Naive thymus-derived CD8-positive, alpha-beta T cell (primary cell): ENCODE measurements around the gene DDX31. TPM values are rescaled to one million over a fixed set of nuclear protein-coding genes. Genes with fewer than 3 reads are reported as not detected.
A peak's percentile ranks its signal among the peaks of the same experiment; 100 is the strongest.

Experiments
- ATAC-seq, 2 donors: fragments of 150-1000 bp; cut with Tn5 transposase in 1 of 2; sonication (Bioruptor Pico), chemical (Tn5 transposase) in 1 of 2; 1 replicate in 1 of 2; 2 replicates in 1 of 2; pipeline ENCODE4 v1.10.0; 2021; ENCODE audit warnings: mild to moderate bottlenecking in 2 of 2, moderate library complexity in 2 of 2
- POLR2A ChIA-PET: fragments of 350-600 bp; sonication (Branson Sonifier 250); formaldehyde crosslinking; loops from one replicate; lab custom pipeline; 2021; ENCODE audit warnings: antibody characterized with exemption; lab: Charles Lee
- DNase-seq, 10 donors: peaks; one replicate each; pipeline versions ENCODE4 v3.0.0 to v3.0.0-alpha.2; 2020 to 2022
- H3K27ac Mint-ChIP-seq, 10 donors: one replicate each; pipeline ENCODE4 v1.8.0; 2020 to 2022; ENCODE audit warnings: mild to moderate bottlenecking in 10 of 10, mixed read lengths in 10 of 10, moderate library complexity in 4 of 10, inconsistent platforms in 1 of 10
- H3K27me3 Mint-ChIP-seq, 5 donors: one replicate each; pipeline ENCODE4 v1.8.0; 2021 to 2022; ENCODE audit warnings: mixed read lengths in 5 of 5
- H3K36me3 Mint-ChIP-seq, 3 donors: one replicate each; pipeline ENCODE4 v1.8.0; 2020 to 2022; ENCODE audit warnings: mixed read lengths in 3 of 3, mild to moderate bottlenecking in 2 of 3, inconsistent platforms in 1 of 3
- H3K4me1 Mint-ChIP-seq, 4 donors: one replicate each; pipeline ENCODE4 v1.8.0; 2021 to 2022; ENCODE audit warnings: mixed read lengths in 4 of 4
- H3K4me3 Mint-ChIP-seq, 10 donors: one replicate each; pipeline ENCODE4 v1.8.0; 2020 to 2022; ENCODE audit warnings: mild to moderate bottlenecking in 10 of 10, mixed read lengths in 10 of 10, moderate library complexity in 6 of 10, inconsistent platforms in 1 of 10
- H3K9me3 Mint-ChIP-seq, 9 donors: one replicate each; pipeline ENCODE4 v1.8.0; 2020 to 2022; ENCODE audit warnings: mixed read lengths in 9 of 9, mild to moderate bottlenecking in 3 of 9, inconsistent platforms in 1 of 9, moderate library complexity in 1 of 9
- polyA plus RNA-seq, 3 donors: library from polyadenylated mRNA; unstranded; fragments of 300-500 nt; fragmentation: Illumina TruSeq; gene quantifications; one replicate each; pipeline ENCODE4 v1.2.3, GENCODE V29; 2021
- total RNA-seq, 8 experiments: library from RNA in 2 of 8; stranded (reverse) in 2 of 8; gene quantifications; one replicate each; pipeline ENCODE4 v1.2.3 and lab custom pipeline; 2021 to 2026

DDX31 gene
- total and polyA plus RNA-seq, 5 experiments from 2014 or later = 6.2 to 25.2 (median 9.7) TPM

DNA sequence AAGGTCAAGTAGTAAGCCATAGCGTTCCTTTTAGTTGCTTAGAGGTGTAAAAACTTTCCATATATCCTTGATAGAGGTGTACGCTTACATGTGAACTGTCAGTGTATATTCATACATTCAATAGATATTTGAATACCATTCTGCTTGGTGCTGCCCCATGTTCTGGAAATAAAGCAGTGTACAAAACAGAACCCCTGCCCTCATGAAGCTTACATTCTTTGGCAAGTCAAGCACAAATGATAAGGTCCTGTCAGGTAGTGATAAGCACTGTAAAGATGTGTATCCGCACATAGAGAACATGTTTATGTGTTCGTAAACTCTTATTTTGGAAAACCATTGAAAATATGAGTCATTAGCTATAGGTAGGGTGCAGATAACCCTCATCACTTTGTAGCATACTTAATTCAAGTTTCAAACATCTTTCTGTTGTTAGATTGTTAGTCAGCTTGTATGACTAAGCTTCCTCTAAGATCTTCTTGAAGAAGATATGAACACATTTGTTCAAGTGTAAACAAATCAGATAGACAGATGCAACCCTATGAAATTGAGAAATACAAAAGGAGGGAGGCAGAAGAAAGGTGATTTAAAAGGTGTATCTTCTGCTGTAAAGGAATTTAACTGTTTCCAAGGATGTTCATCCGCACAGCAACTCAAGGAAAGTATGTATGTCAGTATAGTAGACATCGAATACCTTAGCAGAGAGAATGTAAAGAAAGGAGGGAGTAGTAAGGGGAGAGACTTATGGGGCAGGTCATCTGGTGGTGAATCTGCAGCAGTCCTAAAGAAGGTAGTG is 2.0 kb upstream of the DDX31 start:
- Mint-ChIP-seq H3K4me3 (peak overlapping the region; percentile 86 to 95 (median 90)), H3K4me1 (peaks cover 28 to 74% (median 60%) of the 10 kb centered on the region in 4 donors), H3K27ac (peak overlapping the region; percentile 53 to 97 (median 91)), H3K9me3 (no peaks in the 10 kb centered on the region), H3K36me3 (peaks cover 0 to 3% (median 0%) of the 10 kb centered on the region in 3 donors), H3K27me3 (no peaks in the 10 kb centered on the region)
- no peak for DNase-seq
- POLR2A ChIA-PET = interaction anchor here (0.6 to 3.1 kb wide), 5 partner anchors 16 to 273 kb away, joined by 3 to 17 read pairs (median 4); partner anchors contain the start of genes AK8 and SPACA9
- ATAC-seq = no peak

DNA sequence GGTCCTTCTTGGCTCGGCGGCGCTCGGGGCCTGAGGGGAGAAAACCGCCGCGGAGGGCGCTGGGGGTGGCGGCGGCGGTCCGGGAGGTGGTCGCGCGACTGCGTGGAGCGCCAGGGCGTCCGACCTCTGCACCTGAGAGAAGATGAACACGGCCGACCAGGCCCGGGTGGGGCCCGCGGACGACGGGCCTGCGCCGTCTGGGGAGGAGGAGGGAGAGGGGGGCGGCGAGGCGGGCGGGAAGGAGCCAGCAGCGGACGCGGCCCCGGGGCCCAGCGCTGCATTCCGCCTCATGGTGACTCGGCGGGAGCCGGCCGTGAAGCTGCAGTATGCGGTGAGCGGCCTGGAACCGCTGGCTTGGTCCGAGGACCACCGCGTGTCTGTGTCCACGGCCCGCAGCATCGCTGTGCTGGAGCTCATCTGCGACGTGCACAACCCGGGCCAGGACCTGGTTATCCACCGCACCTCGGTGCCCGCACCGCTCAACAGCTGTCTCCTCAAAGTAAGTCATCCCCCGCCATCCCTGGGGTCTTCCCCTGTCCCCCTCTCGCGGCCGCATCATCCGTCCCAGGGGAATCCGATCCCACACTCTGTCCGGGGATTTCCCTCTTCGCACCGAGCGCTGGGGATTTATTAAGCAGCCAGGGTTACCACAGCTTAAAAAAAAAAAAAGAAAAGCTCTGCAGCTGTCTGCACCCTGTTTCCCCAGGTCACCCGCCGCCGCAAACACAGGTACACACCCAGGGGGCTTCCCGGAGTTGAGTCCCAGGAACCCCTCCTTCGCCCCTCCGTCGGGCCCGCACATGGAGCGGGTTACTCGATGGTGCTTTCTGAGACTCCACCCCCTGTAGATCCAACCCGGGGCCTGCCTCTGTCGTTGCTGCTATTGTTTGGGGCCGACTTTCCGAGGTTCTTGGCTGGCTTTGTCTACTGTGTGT is 941 bp upstream of the DDX31 start, which contains the start of gene GTF3C4:
TSS of gene GTF3C4 (plus strand) at position 8 of the 935 bp plus-strand sequence. CDS start at position 143, 135 bp downstream.
- DNase-seq = peak; percentile 35 to 77 (median 52)
- ATAC-seq = peak; percentile 50 to 59
- Mint-ChIP-seq H3K4me1 (peaks cover 28 to 70% (median 60%) of the 10 kb centered on the region in 4 donors), H3K9me3 (no peaks in the 10 kb centered on the region), H3K36me3 (peaks cover 0 to 5% (median 0%) of the 10 kb centered on the region in 3 donors), H3K4me3 (peak within 1 kb of the TSS; percentile 86 to 95 (median 90)), H3K27ac (peak within 1 kb of the TSS; percentile 80 to 97 (median 96)), H3K27me3 (no peaks in the 10 kb centered on the region)
- POLR2A ChIA-PET = interaction anchor here (0.5 to 3.1 kb wide), 12 partner anchors 9 to 591 kb away, joined by 3 to 17 read pairs (median 4); partner anchors contain the start of genes AK8, MED27, SETX and SPACA9

DNA sequence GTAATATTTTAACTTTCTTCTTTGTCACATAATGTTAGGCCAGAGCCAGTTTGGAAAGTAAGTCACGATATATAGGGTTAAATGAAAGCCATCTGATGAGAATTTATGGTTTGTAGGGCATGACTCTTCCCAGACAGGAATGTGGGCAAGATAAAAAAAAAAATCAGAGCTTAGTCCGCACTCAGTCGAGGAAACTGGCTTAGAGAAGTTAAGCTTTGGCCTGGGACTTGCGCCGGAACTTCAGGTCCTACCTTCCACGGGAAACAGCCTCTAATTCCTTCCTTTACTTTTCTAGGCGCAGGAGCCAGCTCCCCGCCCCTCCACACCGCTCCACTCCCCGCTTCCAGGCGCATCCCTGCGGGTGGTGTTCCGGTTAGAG is 475 bp downstream of the DDX31 start:
- no peak for ATAC-seq
- peak overlapping the region; percentile 83 to 95 (median 90) for H3K4me3 Mint-ChIP-seq
- H3K4me1 Mint-ChIP-seq = peaks cover 27 to 65% (median 54%) of the 10 kb centered on the region in 4 donors
- no peaks in the 10 kb centered on the region for H3K9me3 Mint-ChIP-seq
- H3K27ac Mint-ChIP-seq = peak overlapping the region; percentile 80 to 97 (median 96)
- H3K36me3 Mint-ChIP-seq = peaks cover 0 to 7% (median 0%) of the 10 kb centered on the region in 3 donors
- POLR2A ChIA-PET = interaction anchor here (1.0 to 3.1 kb wide), 7 partner anchors 9 to 315 kb away, joined by 3 to 17 read pairs (median 7); partner anchors contain the start of genes AK8, SETX and SPACA9
- no peak for DNase-seq
- H3K27me3 Mint-ChIP-seq = no peaks in the 10 kb centered on the region

DNA sequence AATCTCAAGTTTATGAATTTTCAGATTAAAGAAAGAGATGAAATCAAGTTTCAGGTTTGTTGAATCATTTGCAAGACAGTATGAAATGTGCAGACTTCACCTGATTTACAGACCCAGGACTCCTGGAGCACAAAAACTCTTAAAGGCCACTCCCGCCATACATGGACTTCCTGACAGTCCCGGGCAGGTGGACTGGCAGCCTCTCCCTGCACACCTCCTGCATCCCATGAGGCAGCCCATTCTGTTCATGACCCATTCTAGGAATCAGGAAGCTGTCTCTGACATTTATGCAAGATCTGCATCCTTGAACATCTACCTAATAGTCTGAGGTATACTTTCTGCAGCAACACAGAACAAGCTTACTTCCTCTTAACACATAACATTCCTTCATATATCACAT is 5.9 kb downstream of the DDX31 start:
- Mint-ChIP-seq H3K4me1 (peaks cover 10 to 23% (median 15%) of the 10 kb centered on the region in 4 donors), H3K27me3 (no peaks in the 10 kb centered on the region), H3K9me3 (no peaks in the 10 kb centered on the region), H3K27ac (no peak overlapping the region), H3K4me3 (no peak overlapping the region), H3K36me3 (peaks cover 0 to 29% (median 0%) of the 10 kb centered on the region in 3 donors)
- no peak for ATAC-seq
- no peak for DNase-seq
- POLR2A ChIA-PET = no interaction called here

DNA sequence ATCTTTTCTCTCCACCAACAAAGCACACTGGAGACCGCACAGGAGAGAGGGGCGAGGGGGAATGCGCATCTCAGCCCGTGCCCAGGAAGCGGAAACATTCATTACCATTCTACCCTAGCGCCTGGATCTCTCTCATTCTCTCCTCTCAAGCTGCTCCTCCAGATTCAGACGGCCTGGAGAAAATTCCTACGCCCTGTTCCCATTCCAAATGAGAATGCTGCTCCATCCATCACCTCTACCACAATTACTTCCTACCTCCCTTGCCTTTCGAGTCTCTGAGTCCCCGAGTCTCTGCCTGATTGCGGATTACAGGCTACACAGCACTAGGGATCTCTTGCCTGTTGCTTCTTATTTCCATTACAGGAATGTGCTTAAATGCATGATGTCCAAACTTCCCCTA is 6.7 kb downstream of the DDX31 start:
- no peak overlapping the region for H3K27ac Mint-ChIP-seq

DNA sequence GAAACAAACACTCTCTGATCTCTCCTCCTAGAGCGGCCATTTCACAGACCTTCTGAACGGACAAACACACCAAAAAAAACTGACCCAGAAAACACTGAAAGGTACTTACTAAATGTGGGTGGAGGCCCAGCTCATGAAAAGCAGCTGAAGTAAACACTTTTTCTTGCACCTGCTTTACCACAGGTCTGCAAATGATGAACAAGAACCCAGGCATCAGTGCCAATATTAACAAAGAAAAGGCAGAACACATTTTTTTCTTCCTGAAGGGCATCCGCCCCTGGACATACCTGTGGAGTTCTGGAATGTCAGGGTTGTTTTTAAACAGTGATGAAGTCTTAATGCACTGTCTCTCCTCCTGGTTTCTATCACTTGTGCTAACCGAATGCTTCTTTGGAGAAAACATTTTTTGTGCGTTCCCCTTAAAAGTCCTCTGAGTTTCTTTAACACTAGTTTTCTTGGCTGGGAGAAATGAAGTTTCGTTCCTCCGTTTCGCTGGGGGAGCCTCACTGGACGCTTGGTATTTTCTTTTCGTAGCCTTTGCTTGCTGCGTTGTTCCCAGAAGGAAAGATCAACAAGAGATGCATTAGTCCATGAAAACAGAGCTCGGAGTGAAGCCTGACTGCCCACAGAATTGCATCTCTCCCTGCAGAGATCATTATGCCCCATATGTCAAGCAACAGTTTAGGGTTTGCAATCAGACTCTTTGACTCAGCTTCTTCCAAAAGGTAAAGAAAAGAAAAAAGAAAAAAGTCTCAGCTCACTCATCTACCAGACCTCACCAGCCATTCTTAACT is 7.4 kb downstream of the DDX31 start:
- POLR2A ChIA-PET = no interaction called here
- peaks cover 2 to 9% (median 4%) of the 10 kb centered on the region in 4 donors for H3K4me1 Mint-ChIP-seq
- H3K4me3 Mint-ChIP-seq = no peak overlapping the region
- no peak for ATAC-seq
- peaks cover 0 to 44% (median 0%) of the 10 kb centered on the region in 3 donors for H3K36me3 Mint-ChIP-seq
- no peaks in the 10 kb centered on the region for H3K9me3 Mint-ChIP-seq
- peak overlapping the region in 2 of 10 donors; percentile 22 to 37 for H3K27ac Mint-ChIP-seq
- no peaks in the 10 kb centered on the region for H3K27me3 Mint-ChIP-seq
- DNase-seq = no peak

More for the DNA sequence above, 6.7 kb downstream of the DDX31 start:
- Mint-ChIP-seq H3K4me3 (no peak overlapping the region), H3K4me1 (peaks cover 9 to 17% (median 10%) of the 10 kb centered on the region in 4 donors), H3K27me3 (no peaks in the 10 kb centered on the region), H3K9me3 (no peaks in the 10 kb centered on the region), H3K36me3 (peaks cover 0 to 36% (median 0%) of the 10 kb centered on the region in 3 donors)
- DNase-seq = no peak
- ATAC-seq = no peak
- POLR2A ChIA-PET = no interaction called here

DNA sequence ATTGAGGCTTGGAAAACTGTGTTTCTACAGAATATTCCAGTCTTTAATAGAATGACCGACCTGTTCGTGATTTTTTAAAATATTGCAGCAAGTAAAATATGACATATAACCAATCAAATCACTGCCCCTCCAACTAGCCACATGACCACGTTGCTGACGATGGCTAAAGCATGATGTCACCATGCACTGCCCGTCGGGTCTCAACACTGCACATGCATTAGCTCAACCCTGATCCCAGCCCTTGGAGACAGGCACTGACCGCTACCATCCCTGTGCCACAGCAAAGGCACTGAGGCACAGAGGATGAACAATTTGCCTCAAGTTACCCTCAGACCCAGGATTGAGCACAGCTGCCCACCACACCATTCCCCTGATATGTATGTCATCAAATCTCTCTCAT is 13.5 kb downstream of the DDX31 start:
- H3K27ac Mint-ChIP-seq = peak overlapping the region in 1 of 10 donors; percentile 22
- peaks cover 4 to 7% (median 5%) of the 10 kb centered on the region in 4 donors for H3K4me1 Mint-ChIP-seq
- H3K9me3 Mint-ChIP-seq = no peaks in the 10 kb centered on the region
- H3K27me3 Mint-ChIP-seq = no peaks in the 10 kb centered on the region
- DNase-seq (no peak), ATAC-seq (no peak)
- no peak overlapping the region for H3K4me3 Mint-ChIP-seq
- POLR2A ChIA-PET = no interaction called here
- peaks cover 0 to 88% (median 12%) of the 10 kb centered on the region in 3 donors for H3K36me3 Mint-ChIP-seq

DNA sequence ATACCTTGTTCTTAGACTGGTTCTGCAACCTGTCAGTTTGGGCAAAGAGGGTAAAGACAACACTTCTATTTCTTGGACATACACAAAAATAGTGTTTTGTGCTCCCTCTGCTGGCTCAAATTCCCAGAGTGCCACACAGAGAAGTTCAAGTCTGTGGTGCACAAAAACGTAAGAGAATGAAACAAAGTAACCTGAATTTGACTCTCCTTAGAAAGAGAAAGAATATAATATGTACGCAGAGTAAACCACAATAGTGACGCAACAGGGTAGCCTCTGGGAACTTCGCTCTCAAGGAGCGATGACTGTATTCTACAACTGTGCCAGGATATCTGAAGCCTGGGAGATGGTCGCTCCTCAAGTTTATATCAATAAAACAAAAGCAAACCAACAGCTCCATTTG is 18.5 kb downstream of the DDX31 start:
- Mint-ChIP-seq H3K27me3 (no peaks in the 10 kb centered on the region), H3K4me1 (peaks cover 3 to 7% (median 4%) of the 10 kb centered on the region in 4 donors), H3K4me3 (no peak overlapping the region), H3K36me3 (peaks cover 0 to 91% (median 47%) of the 10 kb centered on the region in 3 donors), H3K27ac (no peak overlapping the region), H3K9me3 (no peaks in the 10 kb centered on the region)
- DNase-seq = no peak
- ATAC-seq = no peak
- POLR2A ChIA-PET = no interaction called here

DNA sequence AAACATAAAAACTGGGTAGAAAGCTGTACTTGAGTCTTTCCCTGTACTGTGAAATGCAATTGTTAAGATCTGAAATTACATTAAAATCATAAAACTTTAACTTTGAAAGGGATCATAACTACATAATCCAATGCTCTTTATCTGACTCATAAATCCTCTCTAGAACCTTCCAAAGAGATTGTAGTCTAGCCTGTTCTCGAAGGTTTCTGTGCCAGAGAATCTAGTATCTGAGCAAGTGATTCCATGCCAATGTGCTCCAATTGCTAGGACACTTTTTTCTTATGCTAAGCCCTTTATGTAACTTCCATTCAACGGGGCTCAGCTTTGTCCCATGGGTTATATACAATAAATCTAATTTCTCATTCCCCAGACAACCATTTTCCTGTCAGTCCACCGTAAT is 21.1 kb downstream of the DDX31 start:
- Mint-ChIP-seq H3K4me3 (no peak overlapping the region), H3K27me3 (no peaks in the 10 kb centered on the region)

DNA sequence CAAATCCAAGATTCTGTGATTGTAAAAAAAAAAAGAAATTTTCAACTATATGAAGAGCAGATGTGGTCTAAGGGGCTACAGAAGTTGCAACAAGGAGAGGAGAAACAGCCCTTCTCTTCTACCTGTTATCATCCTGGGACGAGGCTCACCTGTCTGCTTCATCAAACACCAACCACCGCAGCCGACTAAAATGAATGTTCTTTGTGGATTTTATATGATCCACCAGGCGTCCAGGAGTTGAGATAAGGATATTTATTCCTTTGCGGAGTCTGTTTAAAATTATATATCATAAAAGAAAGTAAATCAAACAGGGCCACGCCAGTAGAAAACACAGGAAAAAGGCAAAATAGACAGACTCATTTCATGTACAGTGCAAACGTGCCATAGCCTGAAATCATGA is 21.5 kb downstream of the DDX31 start:
- ATAC-seq (no peak), DNase-seq (no peak)
- Mint-ChIP-seq H3K36me3 (peaks cover 0 to 94% (median 60%) of the 10 kb centered on the region in 3 donors), H3K4me1 (no peaks in the 10 kb centered on the region), H3K4me3 (no peak overlapping the region), H3K27ac (no peak overlapping the region), H3K9me3 (no peaks in the 10 kb centered on the region), H3K27me3 (no peaks in the 10 kb centered on the region)
- POLR2A ChIA-PET = no interaction called here

More for the DNA sequence above, 21.1 kb downstream of the DDX31 start:
- Mint-ChIP-seq H3K36me3 (peaks cover 0 to 91% (median 60%) of the 10 kb centered on the region in 3 donors), H3K4me1 (no peaks in the 10 kb centered on the region), H3K27ac (no peak overlapping the region), H3K9me3 (no peaks in the 10 kb centered on the region)
- no peak for DNase-seq
- no peak for ATAC-seq
- POLR2A ChIA-PET = no interaction called here

DNA sequence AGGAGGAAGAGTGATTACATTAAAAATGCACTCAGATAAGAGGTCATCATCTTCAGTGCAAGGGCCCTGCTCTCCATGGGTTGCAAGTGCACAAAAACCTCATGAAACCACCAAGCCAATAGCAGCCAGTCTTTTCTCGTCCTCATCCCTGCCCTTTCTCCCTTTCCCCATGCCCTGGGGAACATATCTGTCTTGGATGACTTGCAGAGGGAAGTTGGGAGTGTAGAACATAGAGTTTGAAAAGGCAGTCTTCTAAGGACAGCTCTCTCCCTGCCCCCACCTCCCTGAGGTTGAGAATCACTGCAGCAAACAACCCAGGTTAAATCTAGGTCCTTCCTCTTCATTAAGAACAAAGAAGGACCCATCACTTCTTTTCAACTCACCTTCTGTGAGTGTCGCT is 22.0 kb downstream of the DDX31 start:
- no peaks in the 10 kb centered on the region for H3K4me1 Mint-ChIP-seq
- H3K27me3 Mint-ChIP-seq = no peaks in the 10 kb centered on the region
- H3K36me3 Mint-ChIP-seq = peaks cover 0 to 98% (median 58%) of the 10 kb centered on the region in 3 donors
- POLR2A ChIA-PET = no interaction called here
- H3K4me3 Mint-ChIP-seq = no peak overlapping the region
- no peak for DNase-seq
- ATAC-seq = no peak
- no peaks in the 10 kb centered on the region for H3K9me3 Mint-ChIP-seq
- H3K27ac Mint-ChIP-seq = no peak overlapping the region

DNA sequence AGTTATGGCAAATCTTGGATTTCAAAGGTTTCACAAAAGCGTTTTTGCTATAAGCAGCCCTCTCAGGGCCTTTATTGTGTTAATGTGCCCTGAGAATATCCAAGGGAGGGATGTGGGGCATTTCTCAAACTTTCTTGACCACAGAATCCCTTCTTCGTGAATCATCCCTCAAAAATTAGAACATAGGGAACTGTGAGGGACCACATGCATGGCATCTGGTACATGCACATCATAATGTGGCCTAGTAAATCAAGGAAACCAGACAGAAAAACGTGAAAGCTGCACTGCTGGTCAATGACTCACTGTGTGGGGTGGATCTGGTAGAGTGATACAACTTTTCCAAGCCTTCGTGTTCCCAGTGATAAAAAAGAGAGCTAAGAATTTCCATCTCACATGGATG is 22.4 kb downstream of the DDX31 start:
- Mint-ChIP-seq H3K27ac (no peak overlapping the region), H3K36me3 (peaks cover 0 to 98% (median 54%) of the 10 kb centered on the region in 3 donors), H3K4me1 (no peaks in the 10 kb centered on the region), H3K27me3 (no peaks in the 10 kb centered on the region), H3K4me3 (no peak overlapping the region), H3K9me3 (no peaks in the 10 kb centered on the region)
- ATAC-seq (no peak), DNase-seq (no peak)
- POLR2A ChIA-PET = no interaction called here
